Trophoblast cell (in vitro differentiated cells and primary cell): ENCODE measurements around the gene EPHX1.

Source experiments
- DNase-seq, 2 donors: peaks; one replicate each; pipeline ENCODE4 v3.0.0-alpha.2; 2016
- H2AFZ ChIP-seq: 2 replicates; pipeline ENCODE4 v1.6.1; 2013; ENCODE audit warnings: low read length, moderate library complexity, mild to moderate bottlenecking; ENCODE audit not compliant: insufficient read depth, poor library complexity
- H2AK5ac ChIP-seq: 2 replicates; pipeline ENCODE4 v1.6.1; 2013; ENCODE audit warnings: mild to moderate bottlenecking, low read length
- H2BK120ac ChIP-seq: 2 replicates; pipeline ENCODE4 v1.6.1; 2013; ENCODE audit warnings: low read length, mild to moderate bottlenecking, moderate library complexity; ENCODE audit not compliant: insufficient read depth, poor library complexity
- H2BK12ac ChIP-seq: 2 replicates; pipeline ENCODE4 v1.6.1; 2013; ENCODE audit warnings: mild to moderate bottlenecking, low read length, moderate library complexity
- H2BK5ac ChIP-seq: 2 replicates; pipeline ENCODE4 v1.6.1; 2013; ENCODE audit warnings: low read length, low read depth, moderate library complexity, mild to moderate bottlenecking; ENCODE audit not compliant: poor library complexity
- H3K14ac ChIP-seq: 2 replicates; pipeline ENCODE4 v1.6.1; 2013; ENCODE audit warnings: mild to moderate bottlenecking, low read length
- H3K18ac ChIP-seq: 2 replicates; pipeline ENCODE4 v1.6.1; 2013; ENCODE audit warnings: mild to moderate bottlenecking, low read length
- H3K23ac ChIP-seq: 2 replicates; pipeline ENCODE4 v1.6.1; 2013; ENCODE audit warnings: low read length
- H3K27ac ChIP-seq: 2 replicates; pipeline ENCODE4 v1.5.1; 2013; ENCODE audit warnings: low read depth, mild to moderate bottlenecking, inconsistent platforms, low read length, moderate library complexity
- H3K27me3 ChIP-seq: 2 replicates; pipeline ENCODE4 v1.6.1; 2013; ENCODE audit warnings: inconsistent platforms, mild to moderate bottlenecking, low read length, moderate library complexity; ENCODE audit not compliant: insufficient read depth
- H3K36me3 ChIP-seq, 2 experiments: 1 replicate in 1 of 2; 2 replicates in 1 of 2; pipeline ENCODE4 v1.6.1; 2013; ENCODE audit warnings: low read length in 2 of 2, mild to moderate bottlenecking in 2 of 2, moderate library complexity in 1 of 2; ENCODE audit not compliant: insufficient read depth in 2 of 2, control insufficient read depth in 1 of 2
- H3K4ac ChIP-seq: 2 replicates; pipeline ENCODE4 v1.6.1; 2013; ENCODE audit warnings: low read depth, mild to moderate bottlenecking, low read length, moderate library complexity
- H3K4me1 ChIP-seq, 2 experiments: 1 replicate in 1 of 2; 2 replicates in 1 of 2; pipeline ENCODE4 v1.6.1; 2013; ENCODE audit warnings: low read length in 2 of 2, mild to moderate bottlenecking in 2 of 2, moderate library complexity in 1 of 2; ENCODE audit not compliant: insufficient read depth in 2 of 2, control insufficient read depth in 1 of 2
- H3K4me2 ChIP-seq: 2 replicates; pipeline ENCODE4 v1.6.1; 2013; ENCODE audit warnings: inconsistent platforms, mild to moderate bottlenecking, low read length, moderate library complexity
- H3K4me3 ChIP-seq: 2 replicates; pipeline ENCODE4 v1.5.1; 2013; ENCODE audit warnings: mild to moderate bottlenecking, low read depth, low read length, inconsistent platforms
- H3K79me1 ChIP-seq: one replicate; pipeline ENCODE4 v1.6.1; 2013; ENCODE audit warnings: low read length
- H3K79me2 ChIP-seq: 2 replicates; pipeline ENCODE4 v1.6.1; 2013; ENCODE audit warnings: low read length, mild to moderate bottlenecking; ENCODE audit not compliant: control insufficient read depth, insufficient read depth, poor library complexity
- H3K9ac ChIP-seq: 2 replicates; pipeline ENCODE4 v1.6.1; 2013; ENCODE audit warnings: mild to moderate bottlenecking, low read length
- H3K9me3 ChIP-seq: 2 replicates; pipeline ENCODE4 v1.6.1; 2013; ENCODE audit warnings: low read depth, mild to moderate bottlenecking, control low read depth, inconsistent platforms, low read length; ENCODE audit not compliant: insufficient read depth
- H4K12ac ChIP-seq: 2 replicates; pipeline ENCODE4 v1.6.1; 2013; ENCODE audit warnings: low read depth, mild to moderate bottlenecking, low read length, moderate library complexity
- H4K8ac ChIP-seq: 2 replicates; pipeline ENCODE4 v1.6.1; 2013; ENCODE audit warnings: low read depth, mild to moderate bottlenecking, low read length, moderate library complexity
- H4K91ac ChIP-seq: one replicate; pipeline ENCODE4 v1.6.1; 2013; ENCODE audit warnings: low read depth, mild to moderate bottlenecking, low read length, moderate library complexity
- WGBS: extraction: QIAGEN DNeasy Blood & Tissue Kit; methylation state at CpG from one replicate; pipeline ENCODE4 v1.1.7; 2013; ENCODE audit warnings: missing lambda C conversion rate; ENCODE audit not compliant: insufficient read length, insufficient coverage; ENCODE audit errors: extremely low coverage; 5-methylcytosine and 5-hydroxymethylcytosine counted together

Gene EPHX1

GRCh38 chr1:225842074-225842473 lies 32.1 kb downstream of the EPHX1 start:
- H3K18ac ChIP-seq, result no peak overlapping the region
- no peak overlapping the region for H3K14ac ChIP-seq
- no peak overlapping the region for H2AFZ ChIP-seq
- H2BK12ac ChIP-seq, result no peak overlapping the region
- H3K4ac ChIP-seq, result no peak overlapping the region
- H3K79me2 ChIP-seq, result no peaks in the 10 kb centered on the region
- no peak for DNase-seq
- H3K27ac ChIP-seq, result no peak overlapping the region
- WGBS, result no CpG with 5 or more reads among the region's 12 CpGs
- no peak overlapping the region for H2AK5ac ChIP-seq
- H3K79me1 ChIP-seq, result no peaks in the 10 kb centered on the region
- H3K27me3 ChIP-seq, result no peaks in the 10 kb centered on the region
- no peak overlapping the region for H4K12ac ChIP-seq
- H3K9ac ChIP-seq, result no peak overlapping the region
- no peak overlapping the region for H3K4me3 ChIP-seq
- no peak overlapping the region for H2BK5ac ChIP-seq
- no peak overlapping the region for H3K4me2 ChIP-seq
- H4K91ac ChIP-seq, result no peak overlapping the region
- no peak overlapping the region for H4K8ac ChIP-seq
- H3K36me3 ChIP-seq, result peaks cover 34 to 36% of the 10 kb centered on the region in 2 experiments
- H3K4me1 ChIP-seq, result peaks cover 2 to 4% of the 10 kb centered on the region in 2 experiments
- peaks cover 1% of the 10 kb centered on the region for H3K9me3 ChIP-seq
- no peak overlapping the region for H2BK120ac ChIP-seq
- no peak overlapping the region for H3K23ac ChIP-seq

- no peaks in the 10 kb centered on the region for H3K79me1 ChIP-seq
- H2AK5ac ChIP-seq, result no peak overlapping the region
- H3K36me3 ChIP-seq, result peaks cover 39 to 42% of the 10 kb centered on the region in 2 experiments
- H2BK12ac ChIP-seq, result no peak overlapping the region
- H3K18ac ChIP-seq, result no peak overlapping the region
- H3K27ac ChIP-seq, result no peak overlapping the region
- H4K8ac ChIP-seq, result no peak overlapping the region
- no peak overlapping the region for H2BK120ac ChIP-seq
- peaks cover 2 to 4% of the 10 kb centered on the region in 2 experiments for H3K4me1 ChIP-seq
- peaks cover 1% of the 10 kb centered on the region for H3K9me3 ChIP-seq
- H3K79me2 ChIP-seq, result no peaks in the 10 kb centered on the region
- H3K9ac ChIP-seq, result no peak overlapping the region
- H3K27me3 ChIP-seq, result no peaks in the 10 kb centered on the region
- no peak for DNase-seq
- no peak overlapping the region for H3K4me3 ChIP-seq
- no peak overlapping the region for H4K91ac ChIP-seq
- H3K4ac ChIP-seq, result no peak overlapping the region
- H3K23ac ChIP-seq, result no peak overlapping the region
- no peak overlapping the region for H4K12ac ChIP-seq
- H2BK5ac ChIP-seq, result no peak overlapping the region
- H3K4me2 ChIP-seq, result no peak overlapping the region
- no CpG with 5 or more reads among the region's 6 CpGs for WGBS
- H2AFZ ChIP-seq, result no peak overlapping the region
- no peak overlapping the region for H3K14ac ChIP-seq
Measured at GRCh38 chr1:225842788-225843425, 33.0 kb downstream of the EPHX1 start.

GRCh38 chr1:225843426-225843795 lies 33.5 kb downstream of the EPHX1 start:
- no peaks in the 10 kb centered on the region for H3K27me3 ChIP-seq
- H3K14ac ChIP-seq, result no peak overlapping the region
- no peak overlapping the region for H3K27ac ChIP-seq
- H3K79me2 ChIP-seq, result no peaks in the 10 kb centered on the region
- H4K8ac ChIP-seq, result no peak overlapping the region
- H3K4me2 ChIP-seq, result no peak overlapping the region
- H3K79me1 ChIP-seq, result no peaks in the 10 kb centered on the region
- peaks cover 2 to 4% of the 10 kb centered on the region in 2 experiments for H3K4me1 ChIP-seq
- H3K4me3 ChIP-seq, result no peak overlapping the region
- peaks cover 38 to 40% of the 10 kb centered on the region in 2 experiments for H3K36me3 ChIP-seq
- no peak overlapping the region for H4K12ac ChIP-seq
- no peak overlapping the region for H2AK5ac ChIP-seq
- H2AFZ ChIP-seq, result no peak overlapping the region
- no peak overlapping the region for H3K23ac ChIP-seq
- H3K18ac ChIP-seq, result no peak overlapping the region
- H2BK12ac ChIP-seq, result no peak overlapping the region
- DNase-seq, result no peak
- peaks cover 1% of the 10 kb centered on the region for H3K9me3 ChIP-seq
- H3K9ac ChIP-seq, result no peak overlapping the region
- H2BK5ac ChIP-seq, result no peak overlapping the region
- H3K4ac ChIP-seq, result no peak overlapping the region
- no peak overlapping the region for H4K91ac ChIP-seq
- no peak overlapping the region for H2BK120ac ChIP-seq
- WGBS, result no CpG with 5 or more reads among the region's 6 CpGs

- no peak overlapping the region for H4K8ac ChIP-seq
- DNase-seq, result no peak
- no peak overlapping the region for H2BK12ac ChIP-seq
- H3K23ac ChIP-seq, result no peak overlapping the region
- H3K4me2 ChIP-seq, result no peak overlapping the region
- H2BK120ac ChIP-seq, result no peak overlapping the region
- no CpG with 5 or more reads among the region's 18 CpGs for WGBS
- H2AK5ac ChIP-seq, result no peak overlapping the region
- H3K79me2 ChIP-seq, result no peaks in the 10 kb centered on the region
- no peak overlapping the region for H3K9ac ChIP-seq
- H4K91ac ChIP-seq, result no peak overlapping the region
- no peaks in the 10 kb centered on the region for H3K27me3 ChIP-seq
- no peak overlapping the region for H3K4ac ChIP-seq
- H3K27ac ChIP-seq, result no peak overlapping the region
- H3K9me3 ChIP-seq, result peaks cover 1% of the 10 kb centered on the region
- no peak overlapping the region for H2AFZ ChIP-seq
- peaks cover 29 to 30% of the 10 kb centered on the region in 2 experiments for H3K36me3 ChIP-seq
- peaks cover 2 to 4% of the 10 kb centered on the region in 2 experiments for H3K4me1 ChIP-seq
- H3K4me3 ChIP-seq, result no peak overlapping the region
- no peak overlapping the region for H3K18ac ChIP-seq
- no peak overlapping the region for H3K14ac ChIP-seq
- H3K79me1 ChIP-seq, result no peaks in the 10 kb centered on the region
- no peak overlapping the region for H2BK5ac ChIP-seq
- H4K12ac ChIP-seq, result no peak overlapping the region
Measured at GRCh38 chr1:225844236-225845061, 34.5 kb downstream of the EPHX1 start.
